Calu3 (cell line): ENCODE measurements around the gene ATP4A. TPM values are rescaled to one million over a fixed set of nuclear protein-coding genes. Genes with fewer than 3 reads are reported as not detected.
"Not testable (repeated sequence)": the region's sequence is repeated elsewhere in the genome, so short reads cannot be mapped to it uniquely, and the experiment has no call there.

Experiments used
- BruUV-seq: library from RNA; stranded (reverse); fragments of 400-500 nt; replicated peaks from 2 replicates; lab custom pipeline; 2021; lab: Mats Ljungman, UMichigan
- CTCF ChIA-PET: fragments of 300-600 bp; sonication (Branson Sonifier 250); formaldehyde crosslinking; loops from one replicate; lab custom pipeline; 2022; ENCODE audit warnings: antibody characterized with exemption; lab: Charles Lee
- DNase-seq: peaks from one replicate; pipeline ENCODE4 v3.0.0; 2022
- H3K27ac Mint-ChIP-seq: one replicate; pipeline ENCODE4 v1.8.0; 2022; ENCODE audit warnings: mixed read lengths; ENCODE audit not compliant: unreplicated experiment
- H3K27me3 Mint-ChIP-seq: one replicate; pipeline ENCODE4 v1.8.0; 2022; ENCODE audit warnings: mixed read lengths; ENCODE audit not compliant: unreplicated experiment
- H3K36me3 Mint-ChIP-seq: one replicate; pipeline ENCODE4 v1.8.0; 2022; ENCODE audit warnings: mild to moderate bottlenecking, moderate library complexity, mixed read lengths; ENCODE audit not compliant: insufficient read depth, unreplicated experiment
- H3K4me1 Mint-ChIP-seq: one replicate; pipeline ENCODE4 v1.8.0; 2022; ENCODE audit warnings: mild to moderate bottlenecking, low read depth, mixed read lengths; ENCODE audit not compliant: unreplicated experiment
- H3K4me3 Mint-ChIP-seq: one replicate; pipeline ENCODE4 v1.8.0; 2022; ENCODE audit warnings: mild to moderate bottlenecking, low read depth, moderate library complexity, mixed read lengths; ENCODE audit not compliant: unreplicated experiment
- H3K9me3 Mint-ChIP-seq: one replicate; pipeline ENCODE4 v1.8.0; 2022; ENCODE audit warnings: low read depth, mixed read lengths; ENCODE audit not compliant: unreplicated experiment
- intact Hi-C: fragments of 100-400 bp; cut with micrococcal nuclease; formaldehyde crosslinking; loops from one replicate; pipeline ENCODE4 v1.10.0; 2022; ENCODE audit not compliant: unreplicated experiment
- total RNA-seq: library from RNA; stranded (reverse); gene quantifications from 2 replicates; pipeline ENCODE4 v1.2.3, GENCODE V29; 2022
- TF ChIP-seq, protein P1 (sequence below): fragments of 200-600 bp; IDR thresholded peaks from one replicate; pipeline ENCODE4 v1.8.0; 2022; ENCODE audit warnings: antibody characterized with exemption; ENCODE audit not compliant: unreplicated experiment

Gene ATP4A
- total RNA-seq, 1 experiment from 2014 or later: not detected

DNA sequence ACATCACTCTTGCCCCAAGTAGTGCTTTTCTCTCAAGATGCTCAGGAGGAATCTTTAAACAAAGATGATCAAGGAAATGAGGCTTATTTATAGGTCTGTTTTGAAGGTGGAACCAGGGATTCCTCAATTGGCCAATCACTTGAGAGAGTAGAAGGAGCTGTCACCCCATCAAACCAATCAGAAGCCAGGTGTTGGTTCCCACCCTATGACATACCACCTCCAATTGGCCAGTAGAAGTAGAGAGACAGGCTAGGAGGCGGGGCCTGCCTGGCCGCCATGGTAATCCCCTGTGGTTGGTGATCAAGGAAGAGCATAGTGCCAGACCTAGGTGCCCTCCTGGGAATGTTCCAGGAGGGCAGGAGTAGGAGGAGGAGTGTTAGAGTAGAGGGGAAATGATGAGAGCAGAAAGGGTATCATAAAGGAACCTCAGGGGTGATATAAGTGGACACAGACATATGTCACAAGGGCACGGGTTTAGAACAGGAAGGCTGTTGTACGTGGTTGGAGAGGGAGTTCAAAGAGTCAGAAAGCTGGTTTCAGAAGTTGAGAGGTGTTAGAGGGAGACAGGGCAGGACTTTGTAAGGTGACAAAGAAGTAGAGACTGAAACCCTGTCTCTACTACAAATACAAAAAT, 33.0 kb upstream of the ATP4A start:
- Mint-ChIP-seq H3K4me3 (no peak overlapping the region), H3K9me3 (peaks cover 4% of the 10 kb centered on the region), H3K4me1 (no peaks in the 10 kb centered on the region), H3K36me3 (no peaks in the 10 kb centered on the region), H3K27ac (no peak overlapping the region), H3K27me3 (peaks cover 26% of the 10 kb centered on the region)
- no TSS peak for BruUV-seq
- intact Hi-C loops: no loop called here
- CTCF ChIA-PET: interaction anchor here (0.7 kb wide), 2 partner anchors 157 to 291 kb away, joined by 4 read pairs; no protein-coding TSS in a partner anchor
- TF ChIP-seq, protein P1, sequence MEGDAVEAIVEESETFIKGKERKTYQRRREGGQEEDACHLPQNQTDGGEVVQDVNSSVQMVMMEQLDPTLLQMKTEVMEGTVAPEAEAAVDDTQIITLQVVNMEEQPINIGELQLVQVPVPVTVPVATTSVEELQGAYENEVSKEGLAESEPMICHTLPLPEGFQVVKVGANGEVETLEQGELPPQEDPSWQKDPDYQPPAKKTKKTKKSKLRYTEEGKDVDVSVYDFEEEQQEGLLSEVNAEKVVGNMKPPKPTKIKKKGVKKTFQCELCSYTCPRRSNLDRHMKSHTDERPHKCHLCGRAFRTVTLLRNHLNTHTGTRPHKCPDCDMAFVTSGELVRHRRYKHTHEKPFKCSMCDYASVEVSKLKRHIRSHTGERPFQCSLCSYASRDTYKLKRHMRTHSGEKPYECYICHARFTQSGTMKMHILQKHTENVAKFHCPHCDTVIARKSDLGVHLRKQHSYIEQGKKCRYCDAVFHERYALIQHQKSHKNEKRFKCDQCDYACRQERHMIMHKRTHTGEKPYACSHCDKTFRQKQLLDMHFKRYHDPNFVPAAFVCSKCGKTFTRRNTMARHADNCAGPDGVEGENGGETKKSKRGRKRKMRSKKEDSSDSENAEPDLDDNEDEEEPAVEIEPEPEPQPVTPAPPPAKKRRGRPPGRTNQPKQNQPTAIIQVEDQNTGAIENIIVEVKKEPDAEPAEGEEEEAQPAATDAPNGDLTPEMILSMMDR: no peak
- no peak for DNase-seq

DNA sequence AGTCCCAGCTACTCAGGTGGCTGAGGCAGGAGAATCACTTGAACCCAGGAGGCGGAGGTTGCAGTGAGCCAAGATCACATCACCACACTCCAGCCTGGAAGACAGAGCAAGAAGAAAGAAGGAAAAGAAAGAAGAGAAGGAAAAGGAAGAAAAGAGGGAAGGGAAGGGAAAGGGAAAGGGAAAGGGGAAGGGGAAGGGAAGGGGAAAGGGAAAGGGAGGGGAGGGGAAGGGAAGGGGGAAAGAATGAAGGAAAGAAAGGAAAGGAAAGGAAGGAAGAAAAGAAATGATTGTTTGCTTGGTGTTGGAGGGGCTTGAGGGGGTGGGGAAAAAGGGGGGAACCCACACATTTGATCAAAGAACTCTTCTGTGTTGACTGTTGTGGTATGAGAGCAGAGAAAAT, 32.5 kb upstream of the ATP4A start:
- intact Hi-C loops: no loop called here
- Mint-ChIP-seq H3K27ac (no peak overlapping the region), H3K4me1 (no peaks in the 10 kb centered on the region), H3K27me3 (peaks cover 22% of the 10 kb centered on the region), H3K4me3 (no peak overlapping the region), H3K36me3 (no peaks in the 10 kb centered on the region), H3K9me3 (peaks cover 4% of the 10 kb centered on the region)
- no peak for DNase-seq
- TF ChIP-seq, protein P1: no peak
- BruUV-seq: no TSS peak
- CTCF ChIA-PET: no interaction called here

DNA sequence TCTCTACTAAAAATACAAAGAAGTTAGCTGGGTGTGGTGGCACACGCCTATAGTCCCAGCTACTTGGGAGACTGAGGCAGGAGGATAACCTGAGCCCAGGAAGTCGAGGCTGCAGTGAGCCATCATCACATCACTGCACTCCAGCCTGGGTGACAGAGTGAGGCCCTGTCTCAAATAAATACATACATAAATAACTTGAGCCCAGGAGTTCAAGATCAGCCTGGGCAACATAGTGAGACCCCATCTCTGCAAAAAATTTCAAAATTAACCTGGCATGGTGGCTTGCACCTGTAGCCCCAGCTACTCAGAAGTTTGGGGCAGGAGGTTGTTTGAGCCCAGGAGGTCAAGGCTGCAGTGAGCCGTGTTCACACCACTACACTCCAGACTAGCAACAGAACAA, 31.6 kb upstream of the ATP4A start:
- H3K36me3 Mint-ChIP-seq, H3K4me3 Mint-ChIP-seq, CTCF ChIA-PET, intact Hi-C loops, H3K4me1 Mint-ChIP-seq, BruUV-seq, H3K9me3 Mint-ChIP-seq, DNase-seq, H3K27ac Mint-ChIP-seq: not testable (repeated sequence)
- peaks cover 18% of the 10 kb centered on the region for H3K27me3 Mint-ChIP-seq

DNA sequence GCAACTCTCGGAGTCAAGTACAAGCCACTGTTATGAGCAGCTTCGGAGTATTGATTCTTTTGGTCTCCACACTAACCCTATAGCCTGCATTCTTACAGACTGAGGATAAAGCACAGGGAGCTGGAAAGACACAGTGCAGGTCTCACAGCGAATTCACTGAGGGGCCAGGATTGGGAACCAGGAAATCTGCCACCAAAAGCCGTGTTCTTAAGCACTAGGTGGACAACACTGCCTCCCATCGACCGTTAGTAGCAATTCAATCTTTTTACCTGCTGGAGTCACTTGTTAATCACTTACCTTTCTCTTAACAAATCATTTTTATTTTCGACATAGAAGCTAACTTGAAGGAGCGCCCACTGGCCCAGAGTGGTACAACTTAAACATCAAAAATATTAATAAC, 28.8 kb upstream of the ATP4A start:
- CTCF ChIA-PET: interaction anchor here (0.7 to 0.8 kb wide), 2 partner anchors 44 to 97 kb away, joined by 3 to 4 read pairs; no protein-coding TSS in a partner anchor
- Mint-ChIP-seq H3K27me3 (peaks cover 38% of the 10 kb centered on the region), H3K9me3 (peaks cover 4% of the 10 kb centered on the region), H3K27ac (no peak overlapping the region), H3K4me3 (no peak overlapping the region), H3K4me1 (no peaks in the 10 kb centered on the region), H3K36me3 (no peaks in the 10 kb centered on the region)
- intact Hi-C loops: no loop called here
- TF ChIP-seq, protein P1: no peak
- BruUV-seq: no TSS peak
- peak; percentile 30 for DNase-seq

DNA sequence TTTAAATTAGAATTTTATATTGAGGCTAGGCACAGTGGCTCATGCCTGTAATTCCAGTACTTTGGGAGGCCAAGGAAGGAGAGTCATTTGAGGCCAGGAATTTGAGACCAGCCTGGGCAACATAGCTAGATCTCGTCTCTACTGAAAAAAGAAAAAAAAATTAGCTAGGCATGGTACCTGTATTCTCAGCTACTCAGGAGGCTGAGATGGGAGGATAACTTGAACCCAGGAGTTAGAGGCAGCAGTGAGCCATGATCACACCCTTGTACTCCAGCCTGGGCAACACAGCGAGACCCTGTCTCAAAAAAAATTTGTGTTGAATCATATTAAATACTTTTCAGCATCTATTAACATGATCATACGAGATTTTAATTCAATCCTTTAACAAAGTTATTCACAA, 27.4 kb upstream of the ATP4A start:
- Mint-ChIP-seq H3K4me3 (no peak overlapping the region), H3K36me3 (no peaks in the 10 kb centered on the region), H3K27me3 (peaks cover 38% of the 10 kb centered on the region), H3K27ac (no peak overlapping the region), H3K9me3 (peaks cover 3% of the 10 kb centered on the region), H3K4me1 (no peaks in the 10 kb centered on the region)
- no peak for DNase-seq
- no TSS peak for BruUV-seq
- CTCF ChIA-PET: no interaction called here
- intact Hi-C loops: no loop called here
- TF ChIP-seq, protein P1: no peak
